Stimulated activated CD4-positive, alpha-beta T cell treated with anti-CD3 and anti-CD28 coated beads, Interleukin-15, amount 100 ng/mL, for 24 hours (primary cell): ENCODE results near the gene TMOD2.

Experiments used
- DNase-seq: peaks from one replicate; pipeline ENCODE4 v3.0.0-alpha.2; 2020

TMOD2 gene

GRCh38 chr15:51750792-51751696 lies at the start of gene TMOD2:
TMOD2 (plus strand) TSS chr15:51751597; CDS start chr15:51766442, 14,845 bp downstream.
- DNase-seq: peak; percentile 73

GRCh38 chr15:51702710-51703109 lies 48.7 kb upstream of the TMOD2 start:
- no peak for DNase-seq

- DNase-seq: no peak
Measured at GRCh38 chr15:51706291-51706690, 45.1 kb upstream of the TMOD2 start.

- DNase-seq: no peak
Measured at GRCh38 chr15:51706926-51707608, 44.3 kb upstream of the TMOD2 start.

- no peak for DNase-seq
Measured at GRCh38 chr15:51708013-51708412, 43.4 kb upstream of the TMOD2 start.

- DNase-seq: no peak
Measured at GRCh38 chr15:51709031-51709430, 42.4 kb upstream of the TMOD2 start.

GRCh38 chr15:51714162-51714561 lies 37.2 kb upstream of the TMOD2 start:
- no peak for DNase-seq

GRCh38 chr15:51714911-51715310 lies 36.5 kb upstream of the TMOD2 start:
- DNase-seq: no peak

GRCh38 chr15:51718219-51718618 lies 33.2 kb upstream of the TMOD2 start:
- no peak for DNase-seq

- DNase-seq: no peak
Measured at GRCh38 chr15:51718746-51719145, 32.7 kb upstream of the TMOD2 start.

- no peak for DNase-seq
Measured at GRCh38 chr15:51720201-51720995, 31.0 kb upstream of the TMOD2 start.

GRCh38 chr15:51721199-51721960 lies 30.0 kb upstream of the TMOD2 start:
- no peak for DNase-seq

GRCh38 chr15:51724199-51724598 lies 27.2 kb upstream of the TMOD2 start:
- DNase-seq: no peak

GRCh38 chr15:51724673-51725072 lies 26.7 kb upstream of the TMOD2 start:
- no peak for DNase-seq

- DNase-seq: peak; percentile 61
Measured at GRCh38 chr15:51726302-51727073, 24.9 kb upstream of the TMOD2 start.

- no peak for DNase-seq
Measured at GRCh38 chr15:51727141-51727897, 24.1 kb upstream of the TMOD2 start.

GRCh38 chr15:51731549-51732267 lies 19.7 kb upstream of the TMOD2 start:
- DNase-seq: peak; percentile 32

GRCh38 chr15:51732646-51733045 lies 18.8 kb upstream of the TMOD2 start:
- no peak for DNase-seq

- peak; percentile 43 for DNase-seq
Measured at GRCh38 chr15:51735228-51736010, 16.0 kb upstream of the TMOD2 start.
